A549 (cell line): ENCODE data around the gene TACC2. TPM values are rescaled to one million over a fixed set of nuclear protein-coding genes. Genes with fewer than 3 reads are reported as not detected.
A peak's percentile ranks its signal among the peaks of the same experiment; 100 is the strongest.

ENCODE experiments used
- CEBPB ChIP-seq, 2 experiments: fragments of >200 bp in 1 of 2; sonication (Bioruptor Twin) in 1 of 2; formaldehyde crosslinking in 1 of 2; IDR thresholded peaks; 2 replicates each; pipeline ENCODE4 v1.6.1; 2012 to 2016
- ELK1 ChIP-seq: fragments of 150-350 bp; IDR thresholded peaks from 2 replicates; pipeline ENCODE4 v1.6.1; 2014; ENCODE audit warnings: low read depth, mild to moderate bottlenecking, low read length
- ESRRA ChIP-seq: fragments of 150-350 bp; IDR thresholded peaks from 2 replicates; pipeline ENCODE4 v1.6.1; 2014; ENCODE audit warnings: mild to moderate bottlenecking, low read length, borderline replicate concordance
- FOSB ChIP-seq: fragments of 250-450 bp; sonication (Bioruptor Pico); IDR thresholded peaks from 2 replicates; pipeline ENCODE4 v1.5.0; 2020; ENCODE audit warnings: mild to moderate bottlenecking, moderate library complexity
- FOXS1 ChIP-seq: fragments of 250-450 bp; sonication (Bioruptor Pico); IDR thresholded peaks from 2 replicates; pipeline ENCODE4 v1.5.0; 2020; ENCODE audit warnings: mild to moderate bottlenecking, moderate library complexity
- HDAC2 ChIP-seq: fragments of 200-600 bp; sonication (generic); IDR thresholded peaks from 2 replicates; pipeline ENCODE4 v1.6.1; 2016
- HES2 ChIP-seq: fragments of >200 bp; sonication (Bioruptor Twin); formaldehyde crosslinking; IDR thresholded peaks from 2 replicates; pipeline ENCODE4 v1.6.1; 2016
- HMGXB4 ChIP-seq: fragments of 250-450 bp; sonication (Bioruptor Pico); IDR thresholded peaks from 2 replicates; pipeline ENCODE4 v1.5.0; 2021; ENCODE audit warnings: mild to moderate bottlenecking, moderate library complexity, borderline replicate concordance
- HOXA7 ChIP-seq: fragments of 250-450 bp; sonication (Bioruptor Pico); IDR thresholded peaks from 2 replicates; pipeline ENCODE4 v1.5.0; 2020; ENCODE audit warnings: mild to moderate bottlenecking, moderate library complexity
- HOXB5 ChIP-seq: fragments of 250-450 bp; sonication (Bioruptor Pico); IDR thresholded peaks from 2 replicates; pipeline ENCODE4 v1.5.0; 2020; ENCODE audit warnings: mild to moderate bottlenecking, moderate library complexity
- JUNB ChIP-seq: fragments of >200 bp; sonication (Bioruptor Twin); formaldehyde crosslinking; IDR thresholded peaks from 2 replicates; pipeline ENCODE4 v1.6.1; 2016
- KDM1A ChIP-seq: fragments of 200-600 bp; sonication (generic); IDR thresholded peaks from 2 replicates; pipeline ENCODE4 v1.6.1; 2016; ENCODE audit warnings: low read depth, mild to moderate bottlenecking
- NFE2L2 ChIP-seq: fragments of 150-350 bp; conservative IDR thresholded peaks from 2 replicates; pipeline ENCODE4 v1.6.1; 2014; ENCODE audit warnings: low read length
- NPAS2 ChIP-seq: fragments of 250-450 bp; sonication (Bioruptor Pico); IDR thresholded peaks from 2 replicates; pipeline ENCODE4 v1.8.0; 2022; ENCODE audit warnings: mild to moderate bottlenecking, moderate library complexity, borderline replicate concordance
- PBX3 ChIP-seq: IDR thresholded peaks from 2 replicates; pipeline ENCODE4 v1.6.1; 2012
- PHF8 ChIP-seq: fragments of 200-600 bp; sonication (generic); IDR thresholded peaks from 2 replicates; pipeline ENCODE4 v1.6.1; 2016; ENCODE audit warnings: low read depth, mild to moderate bottlenecking, antibody characterized with exemption, moderate library complexity, borderline replicate concordance
- POLR2A ChIP-seq: IDR thresholded peaks from 2 replicates; pipeline ENCODE4 v1.6.1; 2012; ENCODE audit warnings: mild to moderate bottlenecking, low read length
- POLR2AphosphoS2 ChIP-seq: conservative IDR thresholded peaks from 2 replicates; pipeline ENCODE4 v1.6.1; 2012; ENCODE audit warnings: low read length, improper control_type of control experiment, inconsistent platforms
- RARB ChIP-seq: fragments of 250-450 bp; sonication (Bioruptor Pico); IDR thresholded peaks from 2 replicates; pipeline ENCODE4 v1.8.0; 2021; ENCODE audit warnings: mild to moderate bottlenecking, moderate library complexity
- REST ChIP-seq: fragments of 200-600 bp; sonication (generic); IDR thresholded peaks from 2 replicates; pipeline ENCODE4 v1.6.1; 2016; ENCODE audit warnings: antibody characterized with exemption, mild to moderate bottlenecking, moderate library complexity
- RFX5 ChIP-seq: fragments of 450-650 bp; IDR thresholded peaks from 2 replicates; pipeline ENCODE4 v1.7.1; 2014; ENCODE audit warnings: antibody characterized with exemption, mild to moderate bottlenecking, moderate library complexity
- SMC3 ChIP-seq: fragments of >200 bp; sonication (Bioruptor Twin); formaldehyde crosslinking; IDR thresholded peaks from 3 replicates; pipeline ENCODE4 v1.6.1; 2018; ENCODE audit warnings: inconsistent platforms
- SREBF2 ChIP-seq: fragments of 450-650 bp; IDR thresholded peaks from 2 replicates; pipeline ENCODE4 v1.6.1; 2014; ENCODE audit warnings: mild to moderate bottlenecking, moderate library complexity
- ZFP36 ChIP-seq: fragments of 450-650 bp; IDR thresholded peaks from 2 replicates; pipeline ENCODE4 v1.6.1; 2014; ENCODE audit warnings: borderline replicate concordance; ENCODE audit not compliant: partially characterized antibody
- ZSCAN20 ChIP-seq: fragments of 250-450 bp; sonication (Bioruptor Pico); IDR thresholded peaks from 2 replicates; pipeline ENCODE4 v1.8.0; 2022; ENCODE audit warnings: mild to moderate bottlenecking, moderate library complexity
- polyA plus RNA-seq, 4 experiments: library from polyadenylated mRNA; depleted of rRNA in 3 of 4; stranded (reverse); fragments of >200 nt; fragmentation: RNase III in 1 of 4; extraction: RNeasy Plus Mini Kit Qiagen cat#74134 plus additional on column Dnase treatment in 1 of 4; gene quantifications; 2 replicates in 3 of 4; 3 replicates in 1 of 4; pipeline ENCODE4 v1.2.3, GENCODE V29; 2011 to 2017
- TF ChIP-seq, protein P1 (sequence below): fragments of 450-650 bp; IDR thresholded peaks from 2 replicates; pipeline ENCODE4 v1.6.1; 2014; ENCODE audit warnings: antibody characterized with exemption
- TF ChIP-seq, protein P2 (sequence below): IDR thresholded peaks from 2 replicates; pipeline ENCODE4 v1.6.1; 2012
- TF ChIP-seq, protein P3 (sequence below): fragments of >200 bp; sonication (Bioruptor Twin); formaldehyde crosslinking; IDR thresholded peaks from 3 replicates; pipeline ENCODE4 v1.6.1; 2016
- TF ChIP-seq, protein P4 (sequence below): IDR thresholded peaks from 2 replicates; pipeline ENCODE4 v1.6.1; 2012; ENCODE audit warnings: low read depth, borderline replicate concordance

TACC2 gene
- polyA plus RNA-seq, 2 of the 4 experiments (the other 2 are of a cell fraction): 83.3 to 128 TPM

GRCh38 chr10:122112625-122113160, 123.7 kb downstream of the TACC2 start (continued):
- TF ChIP-seq, protein P1, sequence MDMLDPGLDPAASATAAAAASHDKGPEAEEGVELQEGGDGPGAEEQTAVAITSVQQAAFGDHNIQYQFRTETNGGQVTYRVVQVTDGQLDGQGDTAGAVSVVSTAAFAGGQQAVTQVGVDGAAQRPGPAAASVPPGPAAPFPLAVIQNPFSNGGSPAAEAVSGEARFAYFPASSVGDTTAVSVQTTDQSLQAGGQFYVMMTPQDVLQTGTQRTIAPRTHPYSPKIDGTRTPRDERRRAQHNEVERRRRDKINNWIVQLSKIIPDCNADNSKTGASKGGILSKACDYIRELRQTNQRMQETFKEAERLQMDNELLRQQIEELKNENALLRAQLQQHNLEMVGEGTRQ: no peak
- TF ChIP-seq JUNB (peak; percentile 34; the same call in 1 of the 2 replicates), ZFP36 (no peak), KDM1A (no peak), NFE2L2 (no peak), POLR2AphosphoS2 (no peak), ELK1 (no peak), HOXB5 (CRISPR knock-in tag) (no peak), CEBPB (IDR thresholded peaks at IDR 0.05) (no peak), POLR2A (peak; percentile 70), RARB (no peak), FOXS1 (no peak), FOSB (CRISPR knock-in tag) (no peak), PHF8 (no peak; the same call in none of the 2 replicates), ESRRA (0 out of 2 replicates have a peak, but pooled peaks have one; percentile 45), HDAC2 (no peak), SREBF2 (no peak), PBX3 (no peak), HOXA7 (CRISPR knock-in tag) (no peak), HMGXB4 (CRISPR knock-in tag) (no peak), RFX5 (0 out of 2 replicates have a peak, but pooled peaks have one; percentile 61), ZSCAN20 (CRISPR knock-in tag) (peak; percentile 72; the same call in 1 of the 2 replicates), HES2 (no peak), REST (no peak), NPAS2 (no peak), SMC3 (peak; percentile 81)
- TF ChIP-seq, protein P2, sequence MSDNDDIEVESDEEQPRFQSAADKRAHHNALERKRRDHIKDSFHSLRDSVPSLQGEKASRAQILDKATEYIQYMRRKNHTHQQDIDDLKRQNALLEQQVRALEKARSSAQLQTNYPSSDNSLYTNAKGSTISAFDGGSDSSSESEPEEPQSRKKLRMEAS: peak; percentile 41; the same call in 1 of the 2 replicates
- TF ChIP-seq, protein P3, sequence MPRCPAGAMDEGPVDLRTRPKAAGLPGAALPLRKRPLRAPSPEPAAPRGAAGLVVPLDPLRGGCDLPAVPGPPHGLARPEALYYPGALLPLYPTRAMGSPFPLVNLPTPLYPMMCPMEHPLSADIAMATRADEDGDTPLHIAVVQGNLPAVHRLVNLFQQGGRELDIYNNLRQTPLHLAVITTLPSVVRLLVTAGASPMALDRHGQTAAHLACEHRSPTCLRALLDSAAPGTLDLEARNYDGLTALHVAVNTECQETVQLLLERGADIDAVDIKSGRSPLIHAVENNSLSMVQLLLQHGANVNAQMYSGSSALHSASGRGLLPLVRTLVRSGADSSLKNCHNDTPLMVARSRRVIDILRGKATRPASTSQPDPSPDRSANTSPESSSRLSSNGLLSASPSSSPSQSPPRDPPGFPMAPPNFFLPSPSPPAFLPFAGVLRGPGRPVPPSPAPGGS: 0 out of 3 replicates have a peak, but pooled peaks have one; percentile 29
- TF ChIP-seq, protein P4, sequence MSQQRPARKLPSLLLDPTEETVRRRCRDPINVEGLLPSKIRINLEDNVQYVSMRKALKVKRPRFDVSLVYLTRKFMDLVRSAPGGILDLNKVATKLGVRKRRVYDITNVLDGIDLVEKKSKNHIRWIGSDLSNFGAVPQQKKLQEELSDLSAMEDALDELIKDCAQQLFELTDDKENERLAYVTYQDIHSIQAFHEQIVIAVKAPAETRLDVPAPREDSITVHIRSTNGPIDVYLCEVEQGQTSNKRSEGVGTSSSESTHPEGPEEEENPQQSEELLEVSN: peak; percentile 41; the same call in 1 of the 2 replicates
